ENCODE measurements around the gene SORCS2. TPM values are rescaled to one million over a fixed set of nuclear protein-coding genes. Genes with fewer than 3 reads are reported as not detected.
A peak's percentile ranks its signal among the peaks of the same experiment; 100 is the strongest.

The SORCS2 gene
- polyA plus RNA-seq, 1 of the 3 experiments (the other 2 are of a cell fraction): 1.6 TPM

- DNase-seq: peak; percentile 4
- Histone ChIP-seq H3K4me2 (no peak overlapping the region), H3K9me2 (no peaks in the 10 kb centered on the region), H3K4me1 (ENCODE audit: control insufficient read depth in 1 of 2, insufficient read depth in 2 of 2, low read depth in 1 of 2, low read length in 1 of 2) (peaks cover 0 to 2% of the 10 kb centered on the region in 2 experiments; a peak in 1 of 4 replicates), H3K9ac (no peak overlapping the region), H3K79me2 (ENCODE audit: insufficient read depth) (no peaks in the 10 kb centered on the region), H3K9me3 (no peaks in the 10 kb centered on the region), H4K20me1 (ENCODE audit: insufficient read depth) (no peaks in the 10 kb centered on the region), H3K36me3 (replicated peaks in 1 of 2; ENCODE audit: control insufficient read depth in 1 of 2, insufficient read depth in 2 of 2, low read length in 1 of 2) (no peaks in the 10 kb centered on the region), H2AFZ (ENCODE audit: low read depth) (no peak overlapping the region), H3K27ac (ENCODE audit: low read depth in 2 of 2, low read length in 1 of 2) (no peak overlapping the region), H3F3A (replicated peaks; ENCODE audit: insufficient read depth) (no peaks in the 10 kb centered on the region), H3K4me3 (ENCODE audit: low read depth in 2 of 2, low read length in 1 of 2) (no peak overlapping the region), H3K27me3 (ENCODE audit: insufficient read depth) (no peaks in the 10 kb centered on the region)
- TF ChIP-seq TEAD4 (IDR thresholded peaks at IDR 0.05; ENCODE audit: borderline replicate concordance, insufficient read depth) (no peak), CTCF (IDR thresholded peaks at IDR 0.05) (no peak), GABPA (IDR thresholded peaks at IDR 0.05; ENCODE audit: low read depth) (no peak)
- CTCF ChIA-PET: interaction anchor here (0.6 kb wide), 1 partner anchor 121 kb away, joined by 3 read pairs; no protein-coding TSS in a partner anchor
- POLR2A ChIA-PET: no interaction called here
- WGBS (ENCODE audit: low lambda C conversion rate): 77% methylated on average over 8 of the region's 9 CpGs
Observed at GRCh38 chr4:7417639-7418038, 225.3 kb downstream of the SORCS2 start.

GRCh38 chr4:7418131-7418943 is 226.0 kb downstream of the SORCS2 start:
- H3K4me2 ChIP-seq: no peak overlapping the region
- H3K9me2 ChIP-seq: no peaks in the 10 kb centered on the region
- H2AFZ ChIP-seq (ENCODE audit: low read depth): no peak overlapping the region
- TF ChIP-seq FOXJ3 (CRISPR knock-in tag; IDR thresholded peaks at IDR 0.05) (no peak), TCF12 (IDR thresholded peaks at IDR 0.05) (no peak), TEAD4 (IDR thresholded peaks at IDR 0.05; ENCODE audit: borderline replicate concordance, insufficient read depth) (no peak), MXI1 (IDR thresholded peaks at IDR 0.05; ENCODE audit: low read depth, low read length) (no peak), SIN3A (IDR thresholded peaks at IDR 0.05; ENCODE audit: borderline replicate concordance, low read depth, low read length) (no peak), SMC3 (IDR thresholded peaks at IDR 0.05; ENCODE audit: low read depth, low read length) (no peak), REST (IDR thresholded peaks at IDR 0.05; ENCODE audit: low read depth, low read length) (no peak), GATA2 (CRISPR knock-in tag; IDR thresholded peaks at IDR 0.05) (no peak), MEF2A (IDR thresholded peaks at IDR 0.05; ENCODE audit: borderline replicate concordance, low read depth) (no peak), TAF1 (IDR thresholded peaks at IDR 0.05; ENCODE audit: borderline replicate concordance, low read depth, low read length) (no peak), NRF1 (IDR thresholded peaks at IDR 0.05; ENCODE audit: low read depth, low read length) (no peak)
- POLR2A ChIA-PET: no interaction called here
- H3K79me2 ChIP-seq (ENCODE audit: insufficient read depth): no peaks in the 10 kb centered on the region
- no peaks in the 10 kb centered on the region for H3F3A ChIP-seq (replicated peaks; ENCODE audit: insufficient read depth)
- peak; percentile 3 for DNase-seq
- WGBS (ENCODE audit: low lambda C conversion rate): 73% methylated on average over 13 of the region's 15 CpGs
- H3K27me3 ChIP-seq (ENCODE audit: insufficient read depth): no peaks in the 10 kb centered on the region
- no peak overlapping the region for H3K4me3 ChIP-seq (ENCODE audit: low read depth in 2 of 2, low read length in 1 of 2)
- H3K27ac ChIP-seq (ENCODE audit: low read depth in 2 of 2, low read length in 1 of 2): no peak overlapping the region
- CTCF ChIA-PET: no interaction called here
- H3K4me1 ChIP-seq (ENCODE audit: control insufficient read depth in 1 of 2, insufficient read depth in 2 of 2, low read depth in 1 of 2, low read length in 1 of 2): no peaks in the 10 kb centered on the region; a peak in 1 of 4 replicates
- H3K36me3 ChIP-seq (replicated peaks in 1 of 2; ENCODE audit: control insufficient read depth in 1 of 2, insufficient read depth in 2 of 2, low read length in 1 of 2): no peaks in the 10 kb centered on the region
- no peak overlapping the region for H3K9ac ChIP-seq
- no peaks in the 10 kb centered on the region for H3K9me3 ChIP-seq
- no peaks in the 10 kb centered on the region for H4K20me1 ChIP-seq (ENCODE audit: insufficient read depth)

All from SK-N-SH (cell line).